Measurements from ENCODE around the gene APOL5. TPM values are rescaled to one million over a fixed set of nuclear protein-coding genes. Genes with fewer than 3 reads are reported as not detected.

The APOL5 gene
- total and polyA plus RNA-seq, 9 of the 15 experiments (the other 6 are each of a cell fraction or from before 2014, with no cell fraction given): not detected

- Histone ChIP-seq H3K9ac (ENCODE audit: insufficient read depth in 1 of 2, low read depth in 2 of 2, low read length in 2 of 2) (no peak overlapping the region), H3K9me3 (replicated peaks; ENCODE audit: control insufficient read depth, insufficient read depth, low read depth, low read length) (no peaks in the 10 kb centered on the region), H3K4me1 (replicated peaks in 1 of 2; ENCODE audit: control insufficient read depth in 2 of 2, insufficient read depth in 2 of 2, low read length in 2 of 2) (no peaks in the 10 kb centered on the region), H3K36me3 (ENCODE audit: control insufficient read depth, insufficient read depth, low read length) (no peaks in the 10 kb centered on the region), H4K20me1 (replicated peaks; ENCODE audit: control insufficient read depth, insufficient read depth, low read length) (no peaks in the 10 kb centered on the region), H3K27me3 (ENCODE audit: control insufficient read depth in 2 of 2, insufficient read depth in 2 of 2, low read length in 2 of 2) (peaks cover 10 to 18% of the 10 kb centered on the region in 2 experiments; a peak in 4 of 5 replicates), H3K4me3 (no peak overlapping the region), H3K9me1 (ENCODE audit: control insufficient read depth, insufficient read depth, low read length) (no peaks in the 10 kb centered on the region), H2AFZ (ENCODE audit: low read depth, low read length) (no peak overlapping the region), H3K27ac (ENCODE audit: extremely low read depth, low read depth, low read length) (no peak overlapping the region), H3K79me2 (ENCODE audit: control insufficient read depth, insufficient read depth, low read length) (no peaks in the 10 kb centered on the region), H3K4me2 (ENCODE audit: insufficient read depth, low read length) (no peak overlapping the region)
- TF ChIP-seq CREB1 (IDR thresholded peaks at IDR 0.05) (no peak), CREB1 (CRISPR knock-in tag; IDR thresholded peaks at IDR 0.05) (no peak), TFAM (CRISPR knock-in tag; conservative IDR thresholded peaks at IDR 0.05) (no peak), STAT5A (IDR thresholded peaks at IDR 0.05; ENCODE audit: borderline replicate concordance, low read length) (no peak), GTF2A2 (tag; IDR thresholded peaks at IDR 0.05) (no peak), PHB2 (IDR thresholded peaks at IDR 0.05; ENCODE audit: low read depth) (no peak), SP1 (CRISPR knock-in tag; IDR thresholded peaks at IDR 0.05) (no peak), TAF15 (IDR thresholded peaks at IDR 0.05; ENCODE audit: low read depth, low read length) (no peak), CHD2 (IDR thresholded peaks at IDR 0.05; ENCODE audit: low read depth, low read length) (no peak), NCOA4 (IDR thresholded peaks at IDR 0.05; ENCODE audit: partially characterized antibody) (no peak), SRSF7 (optimal IDR thresholded peaks at IDR 0.05; ENCODE audit: low read depth, low read length) (no peak), CCNT2 (IDR thresholded peaks at IDR 0.05; ENCODE audit: borderline replicate concordance, extremely low read depth, insufficient read length, low read depth, low read length) (no peak)
- no TSS peak for BruUV-seq (replicated peaks)
- 18% methylated on average over 10 of the region's 10 CpGs for WGBS (ENCODE audit: insufficient coverage, low coverage, missing lambda C conversion rate)
- in situ Hi-C loops (cut with MboI): no loop called here
- FAIRE-seq (no peak), DNase-seq (ENCODE audit: extremely low read depth in 1 of 4, low spot score in 3 of 4) (no peak), ATAC-seq (no peak)
- CTCF ChIA-PET (ENCODE audit: low intra/inter-chr PET ratio): no interaction called here
- POLR2A ChIA-PET: no interaction called here
- intact Hi-C loops (cut with micrococcal nuclease): no loop called here
These were observed 15.4 kb downstream of the APOL5 start for GRCh38 chr22:35733036-35733435.
